Erythroblast (primary cell): ENCODE measurements around the gene STRIP1.

ENCODE experiments used
- GATA1 ChIP-seq: IDR thresholded peaks from 2 replicates; pipeline ENCODE4 v1.6.1; 2011; ENCODE audit warnings: low read depth, mild to moderate bottlenecking, control low read depth, low read length, moderate library complexity
- POLR2A ChIP-seq: IDR thresholded peaks from 2 replicates; pipeline ENCODE4 v1.6.1; 2011; ENCODE audit warnings: mild to moderate bottlenecking, low read length

GRCh38 chr1:110051262-110051648 lies 16.8 kb downstream of the STRIP1 start:
- TF ChIP-seq POLR2A (no peak), GATA1 (no peak)
